ENCODE results near the gene PAPSS1.
"Not testable (repeated sequence)": the region's sequence is repeated elsewhere in the genome, so short reads cannot be mapped to it uniquely, and the experiment has no call there.

The PAPSS1 gene

GRCh38 chr4:107705742-107706556, 14.1 kb downstream of the PAPSS1 start:
- no peak overlapping the region for H3K4me3 ChIP-seq (ENCODE audit: low read length)
- peaks cover 6% of the 10 kb centered on the region for H3K36me3 ChIP-seq (ENCODE audit: insufficient read depth, low read length)
- peaks cover 5% of the 10 kb centered on the region for H3K9me3 ChIP-seq (replicated peaks; ENCODE audit: low read length)
- H3K4me2 ChIP-seq (ENCODE audit: low read length) = no peak overlapping the region
- peaks cover 15% of the 10 kb centered on the region for H3K4me1 ChIP-seq (ENCODE audit: control insufficient read depth, insufficient read depth, low read length)
- no peak overlapping the region for H3K9ac ChIP-seq (ENCODE audit: low read depth, low read length)
- no peaks in the 10 kb centered on the region for H3K27me3 ChIP-seq (ENCODE audit: control insufficient read depth, insufficient read depth, low read length)

- H3K27me3 ChIP-seq (ENCODE audit: control insufficient read depth, insufficient read depth, low read length) = no peaks in the 10 kb centered on the region
- H3K9ac ChIP-seq (ENCODE audit: low read depth, low read length) = no peak overlapping the region
- no peak overlapping the region for H3K4me3 ChIP-seq (ENCODE audit: low read length)
- H3K4me1 ChIP-seq (ENCODE audit: control insufficient read depth, insufficient read depth, low read length) = peaks cover 7% of the 10 kb centered on the region
- H3K36me3 ChIP-seq (ENCODE audit: insufficient read depth, low read length) = peaks cover 21% of the 10 kb centered on the region
- peaks cover 2% of the 10 kb centered on the region for H3K9me3 ChIP-seq (replicated peaks; ENCODE audit: low read length)
- no peak overlapping the region for H3K4me2 ChIP-seq (ENCODE audit: low read length)
Observed at GRCh38 chr4:107701565-107701964, 18.5 kb downstream of the PAPSS1 start.

DNA sequence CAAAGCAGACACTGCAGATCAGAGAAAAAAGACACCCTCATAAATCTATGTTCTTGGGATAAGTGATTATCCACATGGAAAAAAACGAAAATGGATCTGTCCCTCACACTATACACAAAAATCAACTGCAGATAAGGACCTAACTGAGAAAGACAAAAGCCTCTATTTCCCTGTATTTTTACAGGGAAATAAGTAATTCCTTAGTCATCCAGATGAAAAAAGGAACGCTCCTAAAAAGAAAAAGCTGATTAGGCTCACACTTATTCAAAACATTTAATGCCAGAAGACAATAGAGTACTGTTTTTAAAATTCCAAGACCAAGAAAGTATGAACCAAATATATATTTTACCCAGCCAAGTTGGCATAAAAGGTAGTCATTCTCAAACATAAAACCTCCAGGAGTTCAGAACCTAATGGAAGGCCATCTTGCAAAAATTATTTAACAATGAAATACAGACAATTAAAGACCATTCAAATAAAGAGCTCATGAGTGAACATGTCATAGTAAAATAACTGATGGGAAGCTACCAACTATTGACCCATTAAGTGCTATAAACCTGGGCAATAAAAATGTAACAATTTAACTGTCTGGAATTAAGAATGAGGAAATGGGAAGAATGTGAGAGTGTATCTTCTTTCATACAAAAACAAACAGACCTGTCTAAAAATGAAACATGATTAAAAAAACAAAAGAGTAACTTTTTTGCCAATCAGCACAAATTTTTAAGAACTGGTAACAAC, 20.4 kb downstream of the PAPSS1 start:
- H3K36me3 ChIP-seq (ENCODE audit: insufficient read depth, low read length) = peaks cover 18% of the 10 kb centered on the region
- peaks cover 7% of the 10 kb centered on the region for H3K4me1 ChIP-seq (ENCODE audit: control insufficient read depth, insufficient read depth, low read length)
- no peaks in the 10 kb centered on the region for H3K9me3 ChIP-seq (replicated peaks; ENCODE audit: low read length)
- H3K4me3 ChIP-seq (ENCODE audit: low read length) = no peak overlapping the region
- no peak overlapping the region for H3K4me2 ChIP-seq (ENCODE audit: low read length)
- H3K9ac ChIP-seq (ENCODE audit: low read depth, low read length) = no peak overlapping the region
- no peaks in the 10 kb centered on the region for H3K27me3 ChIP-seq (ENCODE audit: control insufficient read depth, insufficient read depth, low read length)

GRCh38 chr4:107696187-107696586, 23.8 kb downstream of the PAPSS1 start:
- peaks cover 34% of the 10 kb centered on the region for H3K36me3 ChIP-seq (ENCODE audit: insufficient read depth, low read length)
- H3K4me2 ChIP-seq (ENCODE audit: low read length); H3K4me1 ChIP-seq (ENCODE audit: control insufficient read depth, insufficient read depth, low read length); H3K4me3 ChIP-seq (ENCODE audit: low read length); H3K9ac ChIP-seq (ENCODE audit: low read depth, low read length); H3K9me3 ChIP-seq (replicated peaks; ENCODE audit: low read length); H3K27me3 ChIP-seq (ENCODE audit: control insufficient read depth, insufficient read depth, low read length): not testable (repeated sequence)

DNA sequence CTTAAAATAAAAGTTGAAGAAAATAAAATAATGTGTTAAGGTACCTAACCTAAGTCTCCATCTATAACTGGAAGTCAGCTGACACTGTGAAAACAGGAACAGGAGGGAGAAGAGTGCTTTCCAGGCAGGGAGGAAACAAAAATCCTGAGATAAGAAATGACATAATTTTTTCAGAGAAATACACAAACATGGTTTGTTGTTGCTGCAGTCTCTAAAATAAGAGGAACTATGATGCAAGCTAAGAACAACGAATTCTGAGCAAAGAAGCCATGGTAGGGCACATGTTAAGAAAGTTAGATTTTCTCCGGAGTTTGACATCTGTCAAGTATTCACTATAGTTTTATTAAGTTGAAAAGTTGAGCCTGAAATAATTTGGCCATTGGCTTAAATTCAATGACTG, 26.9 kb downstream of the PAPSS1 start:
- no peak overlapping the region for H3K4me3 ChIP-seq (ENCODE audit: low read length)
- H3K4me2 ChIP-seq (ENCODE audit: low read length) = no peak overlapping the region
- no peak overlapping the region for H3K9ac ChIP-seq (ENCODE audit: low read depth, low read length)
- peaks cover 12% of the 10 kb centered on the region for H3K4me1 ChIP-seq (ENCODE audit: control insufficient read depth, insufficient read depth, low read length)
- H3K27me3 ChIP-seq (ENCODE audit: control insufficient read depth, insufficient read depth, low read length) = no peaks in the 10 kb centered on the region
- H3K36me3 ChIP-seq (ENCODE audit: insufficient read depth, low read length) = peaks cover 24% of the 10 kb centered on the region
- no peaks in the 10 kb centered on the region for H3K9me3 ChIP-seq (replicated peaks; ENCODE audit: low read length)

DNA sequence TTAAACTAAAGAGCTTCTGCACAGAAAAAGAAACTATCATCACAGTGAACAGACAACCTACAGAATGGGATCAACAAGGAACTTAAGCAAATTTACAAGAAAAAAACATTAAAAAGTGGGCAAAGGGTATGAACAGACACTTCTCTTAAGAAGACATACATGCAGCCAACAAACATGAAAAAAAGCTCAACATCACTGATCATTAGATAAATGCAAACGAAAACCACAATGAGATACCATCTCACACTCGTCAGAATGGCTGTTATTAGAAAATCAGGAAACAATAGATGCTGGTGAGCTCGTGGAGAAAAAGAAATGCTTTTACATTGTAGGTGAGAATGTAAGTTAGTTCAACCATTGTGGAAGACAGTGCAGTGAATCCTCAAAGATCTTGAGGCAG, 27.8 kb downstream of the PAPSS1 start:
- Histone ChIP-seq H3K9ac (ENCODE audit: low read depth, low read length) (no peak overlapping the region), H3K36me3 (ENCODE audit: insufficient read depth, low read length) (peaks cover 22% of the 10 kb centered on the region), H3K4me1 (ENCODE audit: control insufficient read depth, insufficient read depth, low read length) (peaks cover 12% of the 10 kb centered on the region), H3K4me2 (ENCODE audit: low read length) (no peak overlapping the region), H3K27me3 (ENCODE audit: control insufficient read depth, insufficient read depth, low read length) (no peaks in the 10 kb centered on the region), H3K9me3 (replicated peaks; ENCODE audit: low read length) (no peaks in the 10 kb centered on the region), H3K4me3 (ENCODE audit: low read length) (no peak overlapping the region)

DNA sequence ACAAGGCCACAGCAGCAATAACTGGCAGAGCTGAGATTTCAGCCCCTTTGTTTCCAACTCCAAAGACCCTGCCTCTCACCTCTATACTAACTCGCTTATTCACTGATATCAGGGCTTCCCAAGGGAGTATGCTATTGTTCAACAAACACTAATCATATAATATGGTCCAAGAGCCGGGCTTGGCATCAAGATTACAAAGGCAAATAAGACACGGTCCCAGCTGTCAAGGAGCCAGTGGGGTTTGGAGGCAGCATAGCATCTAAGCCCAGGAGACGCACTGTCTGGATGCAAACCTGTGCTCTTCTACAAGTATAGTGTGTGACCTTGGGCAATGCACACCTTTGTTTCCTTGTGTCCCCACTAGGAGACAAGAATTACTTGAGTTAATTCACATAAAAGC, 28.7 kb downstream of the PAPSS1 start:
- H3K9ac ChIP-seq (ENCODE audit: low read depth, low read length) = no peak overlapping the region
- no peak overlapping the region for H3K4me2 ChIP-seq (ENCODE audit: low read length)
- no peak overlapping the region for H3K4me3 ChIP-seq (ENCODE audit: low read length)
- peaks cover 16% of the 10 kb centered on the region for H3K36me3 ChIP-seq (ENCODE audit: insufficient read depth, low read length)
- H3K9me3 ChIP-seq (replicated peaks; ENCODE audit: low read length) = no peaks in the 10 kb centered on the region
- peaks cover 12% of the 10 kb centered on the region for H3K4me1 ChIP-seq (ENCODE audit: control insufficient read depth, insufficient read depth, low read length)
- no peaks in the 10 kb centered on the region for H3K27me3 ChIP-seq (ENCODE audit: control insufficient read depth, insufficient read depth, low read length)

DNA sequence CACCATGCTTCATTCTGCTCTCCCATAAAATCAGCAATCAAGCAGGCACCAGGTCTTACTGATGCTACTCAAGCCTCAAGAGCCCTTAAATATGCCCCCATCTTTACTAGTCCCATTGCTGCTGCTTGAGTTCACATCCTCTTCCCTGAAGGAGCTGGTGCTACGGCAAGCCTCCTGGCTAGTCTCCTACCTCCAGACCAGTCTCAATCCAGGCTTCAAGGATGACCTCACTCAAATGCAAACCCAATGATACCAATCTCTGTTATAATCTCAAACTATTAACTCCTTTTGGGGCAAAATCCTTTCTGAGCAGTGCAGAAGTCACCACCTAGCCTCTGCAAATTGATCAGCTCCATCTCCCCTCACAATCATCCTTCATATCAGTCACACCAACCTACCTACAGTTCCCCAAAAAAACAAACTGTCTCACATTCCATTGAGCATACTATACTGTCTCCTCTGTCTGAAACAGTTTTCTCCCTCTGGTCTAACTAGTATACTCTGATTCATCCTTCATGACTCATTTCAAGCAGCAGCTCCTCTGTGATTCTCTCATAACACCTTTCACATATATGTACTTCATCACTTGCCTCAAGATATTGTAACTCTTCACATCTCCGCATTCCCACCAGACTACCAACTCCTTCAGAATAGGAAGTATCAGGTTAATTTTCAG, 30.0 kb downstream of the PAPSS1 start:
- peak overlapping the region; percentile 28 for H3K4me2 ChIP-seq (ENCODE audit: low read length)
- H3K4me1 ChIP-seq (ENCODE audit: control insufficient read depth, insufficient read depth, low read length) = peaks cover 12% of the 10 kb centered on the region
- no peak overlapping the region for H3K9ac ChIP-seq (ENCODE audit: low read depth, low read length)
- no peak overlapping the region for H3K4me3 ChIP-seq (ENCODE audit: low read length)
- no peaks in the 10 kb centered on the region for H3K27me3 ChIP-seq (ENCODE audit: control insufficient read depth, insufficient read depth, low read length)
- H3K9me3 ChIP-seq (replicated peaks; ENCODE audit: low read length) = no peaks in the 10 kb centered on the region
- peaks cover 26% of the 10 kb centered on the region for H3K36me3 ChIP-seq (ENCODE audit: insufficient read depth, low read length)

DNA sequence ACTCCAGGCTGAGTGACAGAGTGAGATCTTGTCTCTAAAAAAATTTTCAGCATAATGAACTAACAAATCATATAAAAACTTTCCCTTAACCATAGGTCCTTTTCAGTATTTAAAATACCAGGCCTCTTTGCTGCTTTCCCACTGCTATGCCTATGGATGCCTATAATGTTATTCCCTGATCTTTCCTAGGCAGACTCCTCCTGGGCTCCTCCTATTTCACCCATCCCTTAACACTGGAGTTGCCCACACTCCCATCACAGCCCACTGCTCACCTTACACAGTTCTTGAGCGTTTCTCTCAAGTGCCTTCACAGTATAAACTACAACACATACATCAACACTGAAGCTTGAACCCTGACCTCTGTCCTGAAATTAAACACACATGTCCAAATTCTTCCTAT, 31.6 kb downstream of the PAPSS1 start:
- no peaks in the 10 kb centered on the region for H3K27me3 ChIP-seq (ENCODE audit: control insufficient read depth, insufficient read depth, low read length)
- H3K9ac ChIP-seq (ENCODE audit: low read depth, low read length) = no peak overlapping the region
- no peak overlapping the region for H3K4me2 ChIP-seq (ENCODE audit: low read length)
- H3K36me3 ChIP-seq (ENCODE audit: insufficient read depth, low read length) = peaks cover 22% of the 10 kb centered on the region
- H3K4me1 ChIP-seq (ENCODE audit: control insufficient read depth, insufficient read depth, low read length) = peaks cover 12% of the 10 kb centered on the region
- H3K4me3 ChIP-seq (ENCODE audit: low read length) = no peak overlapping the region
- H3K9me3 ChIP-seq (replicated peaks; ENCODE audit: low read length) = no peaks in the 10 kb centered on the region

DNA sequence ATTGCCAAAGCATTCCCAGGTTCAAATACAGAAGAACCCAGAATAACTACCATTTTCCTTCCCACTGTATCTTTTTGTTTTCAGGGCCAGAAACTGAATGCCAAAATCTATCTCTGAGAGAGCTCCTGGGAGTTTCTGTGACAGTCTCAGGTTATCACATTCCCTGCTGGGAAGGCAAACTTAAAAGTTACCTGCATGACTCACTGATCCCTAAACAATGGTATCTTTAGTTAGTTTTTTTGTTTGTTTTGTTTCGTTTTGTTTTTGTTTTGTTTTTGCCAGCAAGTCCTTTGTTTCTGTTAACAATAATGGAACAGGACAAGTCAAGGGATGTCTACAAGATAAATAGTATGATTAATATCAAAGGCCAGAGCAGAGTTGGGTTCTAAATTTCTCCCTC, 34.3 kb downstream of the PAPSS1 start:
- H3K9me3 ChIP-seq (replicated peaks; ENCODE audit: low read length) = no peaks in the 10 kb centered on the region
- peaks cover 14% of the 10 kb centered on the region for H3K36me3 ChIP-seq (ENCODE audit: insufficient read depth, low read length)
- H3K9ac ChIP-seq (ENCODE audit: low read depth, low read length) = no peak overlapping the region
- no peak overlapping the region for H3K4me3 ChIP-seq (ENCODE audit: low read length)
- H3K27me3 ChIP-seq (ENCODE audit: control insufficient read depth, insufficient read depth, low read length) = no peaks in the 10 kb centered on the region
- peaks cover 12% of the 10 kb centered on the region for H3K4me1 ChIP-seq (ENCODE audit: control insufficient read depth, insufficient read depth, low read length)
- no peak overlapping the region for H3K4me2 ChIP-seq (ENCODE audit: low read length)

GRCh38 chr4:107683873-107684272, 36.2 kb downstream of the PAPSS1 start:
- Histone ChIP-seq H3K27me3 (ENCODE audit: control insufficient read depth, insufficient read depth, low read length) (no peaks in the 10 kb centered on the region), H3K9ac (ENCODE audit: low read depth, low read length) (no peak overlapping the region), H3K4me3 (ENCODE audit: low read length) (no peak overlapping the region), H3K4me2 (ENCODE audit: low read length) (no peak overlapping the region), H3K9me3 (replicated peaks; ENCODE audit: low read length) (no peaks in the 10 kb centered on the region), H3K36me3 (ENCODE audit: insufficient read depth, low read length) (peaks cover 14% of the 10 kb centered on the region), H3K4me1 (ENCODE audit: control insufficient read depth, insufficient read depth, low read length) (no peaks in the 10 kb centered on the region)
